K562 (cell line): Measurements from ENCODE around the gene PHF20. TPM values are rescaled to one million over a fixed set of nuclear protein-coding genes. Genes with fewer than 3 reads are reported as not detected.
A peak's percentile ranks its signal among the peaks of the same experiment; 100 is the strongest.

ENCODE experiments used
- E4F1 ChIP-seq: fragments of 250-450 bp; sonication (Bioruptor Pico); IDR thresholded peaks from 2 replicates; pipeline ENCODE4 v1.5.0; 2021; ENCODE audit warnings: mild to moderate bottlenecking, borderline replicate concordance
- FOXK2 ChIP-seq, 2 experiments: fragments of 450-650 bp; IDR thresholded peaks in 1 of 2; conservative IDR thresholded peaks in 1 of 2; 2 replicates each; pipeline ENCODE4 v1.6.1; 2016; ENCODE audit warnings: low read depth in 2 of 2, mild to moderate bottlenecking in 1 of 2
- RBM15 ChIP-seq: fragments of 200-400 bp; formaldehyde crosslinking; IDR thresholded peaks from 2 replicates; pipeline ENCODE4 v1.6.1; 2018; ENCODE audit warnings: mild to moderate bottlenecking, low read length, moderate library complexity; ENCODE audit not compliant: insufficient read depth
- RBM25 ChIP-seq: fragments of 200-400 bp; formaldehyde crosslinking; IDR thresholded peaks from 2 replicates; pipeline ENCODE4 v1.6.1; 2018; ENCODE audit warnings: low read length, low read depth, moderate library complexity; ENCODE audit not compliant: severe bottlenecking
- SNRNP70 ChIP-seq: fragments of 200-400 bp; formaldehyde crosslinking; optimal IDR thresholded peaks from 2 replicates; pipeline ENCODE3; 2017; ENCODE audit warnings: low read depth, low read length
- SUPT5H ChIP-seq: fragments of 450-650 bp; IDR thresholded peaks from 2 replicates; pipeline ENCODE4 v1.6.1; 2016
- ZKSCAN3 ChIP-seq: fragments of 250-450 bp; sonication (Bioruptor Pico); IDR thresholded peaks from 2 replicates; pipeline ENCODE4 v1.4.0; 2020
- ZNF133 ChIP-seq: fragments of 250-450 bp; sonication (Bioruptor Pico); IDR thresholded peaks from 2 replicates; pipeline ENCODE4 v1.4.0; 2020; ENCODE audit warnings: mild to moderate bottlenecking
- ZNF239 ChIP-seq: fragments of 250-450 bp; sonication (Bioruptor Pico); IDR thresholded peaks from 2 replicates; pipeline ENCODE4 v1.4.0; 2020; ENCODE audit warnings: mild to moderate bottlenecking
- ZNF512 ChIP-seq: IDR thresholded peaks from 2 replicates; pipeline ENCODE4 v1.6.1; 2016; ENCODE audit warnings: missing genetic modification characterization, missing compliant biosample characterization
- ZNF699 ChIP-seq: fragments of 250-450 bp; sonication (Bioruptor Pico); IDR thresholded peaks from 2 replicates; pipeline ENCODE4 v1.8.0; 2021; ENCODE audit warnings: mild to moderate bottlenecking, moderate library complexity; ENCODE audit not compliant: insufficient replicate concordance
- ZNF707 ChIP-seq: fragments of 250-450 bp; sonication (Bioruptor Pico); conservative IDR thresholded peaks from 2 replicates; pipeline ENCODE4 v1.8.0; 2022; ENCODE audit warnings: inconsistent platforms, mild to moderate bottlenecking, moderate library complexity
- polyA plus RNA-seq, 8 experiments: library from polyadenylated mRNA; depleted of rRNA in 4 of 8; stranded (reverse) in 5 of 8; unstranded in 3 of 8; fragments of >200 nt; fragmentation: Nextera tagmentation in 2 of 8; fragmentation: Illumina TruSeq in 1 of 8; extraction: Ambion mirVana in 2 of 8; extraction: Trizol in 1 of 8; gene quantifications; 2 replicates each; pipeline versions ENCODE4 v1.2.1 to v1.2.3, GENCODE V29; 2011 to 2014; ENCODE audit warnings: inconsistent platforms in 1 of 8, missing spikeins in 1 of 8
- total RNA-seq, 7 experiments: library from RNA; depleted of rRNA in 6 of 7; stranded (reverse); fragments of >200 nt in 6 of 7; fragmentation: Illumina TruSeq in 2 of 7; extraction: Trizol in 2 of 7; gene quantifications; 2 replicates each; pipeline versions ENCODE4 v1.2.1 to v1.2.3, GENCODE V29; 2011 to 2021; ENCODE audit warnings: low replicate concordance in 1 of 7
- TF ChIP-seq, protein P1 (sequence below): sonication (generic); formaldehyde crosslinking; IDR thresholded peaks from 2 replicates; pipeline ENCODE4 v1.8.0; 2023; ENCODE audit warnings: missing genetic modification reagents, mild to moderate bottlenecking, borderline replicate concordance

PHF20 gene
- total and polyA plus RNA-seq, 9 of the 15 experiments (the other 6 are each of a cell fraction or from before 2014, with no cell fraction given) = 49.9 to 196 (median 70.7) TPM

GRCh38 chr20:35741892-35742740 lies 29.7 kb upstream of the PHF20 start, which contains the start of gene RBM39 (continued):
- TF ChIP-seq ZNF133 (no peak), ZNF707 (CRISPR knock-in tag) (no peak), ZNF512 (tag) (no peak), FOXK2 (conservative IDR thresholded peaks at IDR 0.05 in 1 of 2, IDR thresholded peaks at IDR 0.05 in 1 of 2; ENCODE audit: low read depth in 2 of 2) (peak; percentile 89), RBM15 (no peak), ZNF239 (CRISPR knock-in tag) (no peak), RBM25 (peak; percentile 93), ZNF699 (CRISPR knock-in tag) (no peak), E4F1 (CRISPR knock-in tag) (no peak), ZKSCAN3 (CRISPR knock-in tag) (no peak), SNRNP70 (no peak), SUPT5H (peak; percentile 97)
- TF ChIP-seq, protein P1, sequence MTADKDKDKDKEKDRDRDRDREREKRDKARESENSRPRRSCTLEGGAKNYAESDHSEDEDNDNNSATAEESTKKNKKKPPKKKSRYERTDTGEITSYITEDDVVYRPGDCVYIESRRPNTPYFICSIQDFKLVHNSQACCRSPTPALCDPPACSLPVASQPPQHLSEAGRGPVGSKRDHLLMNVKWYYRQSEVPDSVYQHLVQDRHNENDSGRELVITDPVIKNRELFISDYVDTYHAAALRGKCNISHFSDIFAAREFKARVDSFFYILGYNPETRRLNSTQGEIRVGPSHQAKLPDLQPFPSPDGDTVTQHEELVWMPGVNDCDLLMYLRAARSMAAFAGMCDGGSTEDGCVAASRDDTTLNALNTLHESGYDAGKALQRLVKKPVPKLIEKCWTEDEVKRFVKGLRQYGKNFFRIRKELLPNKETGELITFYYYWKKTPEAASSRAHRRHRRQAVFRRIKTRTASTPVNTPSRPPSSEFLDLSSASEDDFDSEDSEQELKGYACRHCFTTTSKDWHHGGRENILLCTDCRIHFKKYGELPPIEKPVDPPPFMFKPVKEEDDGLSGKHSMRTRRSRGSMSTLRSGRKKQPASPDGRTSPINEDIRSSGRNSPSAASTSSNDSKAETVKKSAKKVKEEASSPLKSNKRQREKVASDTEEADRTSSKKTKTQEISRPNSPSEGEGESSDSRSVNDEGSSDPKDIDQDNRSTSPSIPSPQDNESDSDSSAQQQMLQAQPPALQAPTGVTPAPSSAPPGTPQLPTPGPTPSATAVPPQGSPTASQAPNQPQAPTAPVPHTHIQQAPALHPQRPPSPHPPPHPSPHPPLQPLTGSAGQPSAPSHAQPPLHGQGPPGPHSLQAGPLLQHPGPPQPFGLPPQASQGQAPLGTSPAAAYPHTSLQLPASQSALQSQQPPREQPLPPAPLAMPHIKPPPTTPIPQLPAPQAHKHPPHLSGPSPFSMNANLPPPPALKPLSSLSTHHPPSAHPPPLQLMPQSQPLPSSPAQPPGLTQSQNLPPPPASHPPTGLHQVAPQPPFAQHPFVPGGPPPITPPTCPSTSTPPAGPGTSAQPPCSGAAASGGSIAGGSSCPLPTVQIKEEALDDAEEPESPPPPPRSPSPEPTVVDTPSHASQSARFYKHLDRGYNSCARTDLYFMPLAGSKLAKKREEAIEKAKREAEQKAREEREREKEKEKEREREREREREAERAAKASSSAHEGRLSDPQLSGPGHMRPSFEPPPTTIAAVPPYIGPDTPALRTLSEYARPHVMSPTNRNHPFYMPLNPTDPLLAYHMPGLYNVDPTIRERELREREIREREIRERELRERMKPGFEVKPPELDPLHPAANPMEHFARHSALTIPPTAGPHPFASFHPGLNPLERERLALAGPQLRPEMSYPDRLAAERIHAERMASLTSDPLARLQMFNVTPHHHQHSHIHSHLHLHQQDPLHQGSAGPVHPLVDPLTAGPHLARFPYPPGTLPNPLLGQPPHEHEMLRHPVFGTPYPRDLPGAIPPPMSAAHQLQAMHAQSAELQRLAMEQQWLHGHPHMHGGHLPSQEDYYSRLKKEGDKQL = no peak
